ENCODE results near the gene ACCS. TPM values are rescaled to one million over a fixed set of nuclear protein-coding genes. Genes with fewer than 3 reads are reported as not detected.

Gene ACCS
- total RNA-seq, 2 experiments from 2014 or later, result 16.2 to 16.6 TPM

GRCh38 chr11:44127130-44127529, 61.1 kb downstream of the ACCS start:
- no peaks in the 10 kb centered on the region for H3K9me3 Mint-ChIP-seq
- no peak for DNase-seq
- H3K4me1 Mint-ChIP-seq (ENCODE audit: low read depth), result no peaks in the 10 kb centered on the region
- intact Hi-C loops (cut with micrococcal nuclease), result no loop called here
- CTCF ChIA-PET, result no interaction called here
- H3K36me3 Mint-ChIP-seq (ENCODE audit: low read depth), result peaks cover 40% of the 10 kb centered on the region
- H3K27me3 Mint-ChIP-seq (ENCODE audit: low read depth), result no peaks in the 10 kb centered on the region
- H3K27ac Mint-ChIP-seq, result no peak overlapping the region
- no peak overlapping the region for H3K4me3 Mint-ChIP-seq

DNA sequence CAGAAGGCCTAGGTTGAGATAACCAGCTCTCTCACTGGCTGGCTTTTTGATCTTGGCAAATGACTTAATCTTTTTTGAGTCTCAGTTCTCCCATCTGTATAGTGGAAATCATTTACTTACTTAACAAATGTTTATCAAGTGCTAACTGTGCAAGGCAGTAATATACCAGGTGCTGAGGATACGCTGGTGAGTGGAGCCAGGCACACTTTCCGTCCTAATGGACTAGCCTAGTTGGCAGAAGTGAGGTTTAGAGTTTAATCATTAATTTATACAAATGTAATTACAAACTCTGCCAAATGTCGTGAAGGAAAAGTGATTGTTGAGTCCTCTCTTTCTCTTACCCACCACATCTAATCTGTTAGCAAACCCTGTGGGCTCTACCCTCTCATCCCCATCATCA, 62.7 kb downstream of the ACCS start:
- H3K27ac Mint-ChIP-seq, result no peak overlapping the region
- no peaks in the 10 kb centered on the region for H3K27me3 Mint-ChIP-seq (ENCODE audit: low read depth)
- peaks cover 43% of the 10 kb centered on the region for H3K36me3 Mint-ChIP-seq (ENCODE audit: low read depth)
- CTCF ChIA-PET, result no interaction called here
- H3K9me3 Mint-ChIP-seq, result no peaks in the 10 kb centered on the region
- intact Hi-C loops (cut with micrococcal nuclease), result no loop called here
- DNase-seq, result no peak
- H3K4me1 Mint-ChIP-seq (ENCODE audit: low read depth), result no peaks in the 10 kb centered on the region
- no peak overlapping the region for H3K4me3 Mint-ChIP-seq

DNA sequence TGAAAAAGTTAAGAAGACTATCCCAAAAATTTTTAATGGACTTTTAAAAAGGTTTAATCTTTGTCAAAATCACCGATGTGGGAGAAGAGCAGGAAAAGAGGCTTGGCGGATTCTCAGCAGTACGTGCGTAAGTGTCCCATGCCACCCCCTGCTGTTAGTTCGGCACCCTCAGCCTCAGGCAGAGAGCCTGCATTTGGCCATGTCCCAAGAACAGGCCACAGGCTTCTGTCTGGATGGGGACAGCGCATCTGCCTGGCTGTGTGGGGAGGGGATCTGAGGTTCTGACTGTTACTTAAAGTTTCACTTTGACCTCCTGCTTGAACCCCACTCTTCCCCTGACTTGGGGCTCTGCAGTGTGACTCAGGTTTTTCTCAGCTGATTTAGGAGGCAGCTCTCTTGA, 64.7 kb downstream of the ACCS start:
- no peaks in the 10 kb centered on the region for H3K4me1 Mint-ChIP-seq (ENCODE audit: low read depth)
- no peak overlapping the region for H3K27ac Mint-ChIP-seq
- no peak overlapping the region for H3K4me3 Mint-ChIP-seq
- no peaks in the 10 kb centered on the region for H3K27me3 Mint-ChIP-seq (ENCODE audit: low read depth)
- DNase-seq, result no peak
- CTCF ChIA-PET, result no interaction called here
- H3K36me3 Mint-ChIP-seq (ENCODE audit: low read depth), result peaks cover 36% of the 10 kb centered on the region
- H3K9me3 Mint-ChIP-seq, result no peaks in the 10 kb centered on the region
- intact Hi-C loops (cut with micrococcal nuclease), result loop anchor here (5.0 kb wide), 1 partner anchor 62 kb away; no protein-coding TSS in a partner anchor

- H3K9me3 Mint-ChIP-seq, result no peaks in the 10 kb centered on the region
- DNase-seq, result no peak
- intact Hi-C loops (cut with micrococcal nuclease), result loop anchor here (5.0 kb wide), 1 partner anchor 59 kb away; no protein-coding TSS in a partner anchor
- peaks cover 24% of the 10 kb centered on the region for H3K36me3 Mint-ChIP-seq (ENCODE audit: low read depth)
- no peak overlapping the region for H3K4me3 Mint-ChIP-seq
- H3K4me1 Mint-ChIP-seq (ENCODE audit: low read depth), result no peaks in the 10 kb centered on the region
- no peak overlapping the region for H3K27ac Mint-ChIP-seq
- CTCF ChIA-PET, result interaction anchor here (0.5 to 1.9 kb wide), 11 partner anchors 10 to 406 kb away, joined by 3 to 7 read pairs (median 3); no protein-coding TSS in a partner anchor
- no peaks in the 10 kb centered on the region for H3K27me3 Mint-ChIP-seq (ENCODE audit: low read depth)
Measured at GRCh38 chr11:44133335-44133946, 67.4 kb downstream of the ACCS start.

Other genes starting within 250 kb of the ACCS start
- gene ALKBH3, start 185.4 kb upstream of the ACCS start, total RNA-seq, result 10 to 100 TPM; 33.5 to 36.6 TPM
- 1 to 10 TPM in 1 of 2 experiments, under 1 TPM in 1; 0.81 to 1.1 TPM for gene C11orf96, start 123.6 kb upstream of the ACCS start, total RNA-seq
- gene ACCSL, start 18.3 kb upstream of the ACCS start, total RNA-seq, result not detected
- 10 to 100 TPM; 23.8 to 26.2 TPM for gene EXT2, start 29.4 kb downstream of the ACCS start, total RNA-seq
- not detected for gene ALX4, start 243.9 kb downstream of the ACCS start, total RNA-seq

All from activated naive CD4-positive, alpha-beta T cell treated with anti-CD3 and anti-CD28 coated beads for 36 hours (primary cell).